Measurements from ENCODE around the gene CAPN1.

DNA sequence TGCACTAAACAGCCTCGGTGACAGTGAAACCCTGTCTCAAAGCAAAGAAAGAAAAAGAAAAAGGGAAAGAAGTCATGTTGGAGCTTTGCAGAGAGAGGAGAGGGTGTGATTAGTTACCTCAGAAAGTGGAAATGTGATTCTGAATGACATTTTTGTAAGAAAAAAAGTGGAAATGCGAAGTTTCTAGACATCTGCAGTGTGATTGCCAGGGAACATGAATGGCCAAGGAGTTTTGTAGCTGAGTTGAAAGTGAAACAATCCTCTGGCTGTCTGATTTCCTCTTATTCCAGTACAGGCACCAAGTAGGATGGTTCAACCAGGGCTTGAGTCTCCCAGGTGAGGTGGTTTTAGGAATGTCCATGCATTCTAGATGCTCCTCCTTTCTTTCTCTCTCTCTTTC lies 29.6 kb upstream of the CAPN1 start:
- TF ChIP-seq, protein P1, sequence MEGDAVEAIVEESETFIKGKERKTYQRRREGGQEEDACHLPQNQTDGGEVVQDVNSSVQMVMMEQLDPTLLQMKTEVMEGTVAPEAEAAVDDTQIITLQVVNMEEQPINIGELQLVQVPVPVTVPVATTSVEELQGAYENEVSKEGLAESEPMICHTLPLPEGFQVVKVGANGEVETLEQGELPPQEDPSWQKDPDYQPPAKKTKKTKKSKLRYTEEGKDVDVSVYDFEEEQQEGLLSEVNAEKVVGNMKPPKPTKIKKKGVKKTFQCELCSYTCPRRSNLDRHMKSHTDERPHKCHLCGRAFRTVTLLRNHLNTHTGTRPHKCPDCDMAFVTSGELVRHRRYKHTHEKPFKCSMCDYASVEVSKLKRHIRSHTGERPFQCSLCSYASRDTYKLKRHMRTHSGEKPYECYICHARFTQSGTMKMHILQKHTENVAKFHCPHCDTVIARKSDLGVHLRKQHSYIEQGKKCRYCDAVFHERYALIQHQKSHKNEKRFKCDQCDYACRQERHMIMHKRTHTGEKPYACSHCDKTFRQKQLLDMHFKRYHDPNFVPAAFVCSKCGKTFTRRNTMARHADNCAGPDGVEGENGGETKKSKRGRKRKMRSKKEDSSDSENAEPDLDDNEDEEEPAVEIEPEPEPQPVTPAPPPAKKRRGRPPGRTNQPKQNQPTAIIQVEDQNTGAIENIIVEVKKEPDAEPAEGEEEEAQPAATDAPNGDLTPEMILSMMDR (IDR thresholded peaks at IDR 0.05), result no peak
- TF ChIP-seq POLR2AphosphoS5 (IDR thresholded peaks at IDR 0.05; ENCODE audit: low read depth, low read length) (no peak), SIN3A (IDR thresholded peaks at IDR 0.05; ENCODE audit: borderline replicate concordance, insufficient read depth, low read depth, low read length) (no peak), TCF7L2 (IDR thresholded peaks at IDR 0.05; ENCODE audit: low read depth, low read length) (no peak)
- TF ChIP-seq, protein P2, sequence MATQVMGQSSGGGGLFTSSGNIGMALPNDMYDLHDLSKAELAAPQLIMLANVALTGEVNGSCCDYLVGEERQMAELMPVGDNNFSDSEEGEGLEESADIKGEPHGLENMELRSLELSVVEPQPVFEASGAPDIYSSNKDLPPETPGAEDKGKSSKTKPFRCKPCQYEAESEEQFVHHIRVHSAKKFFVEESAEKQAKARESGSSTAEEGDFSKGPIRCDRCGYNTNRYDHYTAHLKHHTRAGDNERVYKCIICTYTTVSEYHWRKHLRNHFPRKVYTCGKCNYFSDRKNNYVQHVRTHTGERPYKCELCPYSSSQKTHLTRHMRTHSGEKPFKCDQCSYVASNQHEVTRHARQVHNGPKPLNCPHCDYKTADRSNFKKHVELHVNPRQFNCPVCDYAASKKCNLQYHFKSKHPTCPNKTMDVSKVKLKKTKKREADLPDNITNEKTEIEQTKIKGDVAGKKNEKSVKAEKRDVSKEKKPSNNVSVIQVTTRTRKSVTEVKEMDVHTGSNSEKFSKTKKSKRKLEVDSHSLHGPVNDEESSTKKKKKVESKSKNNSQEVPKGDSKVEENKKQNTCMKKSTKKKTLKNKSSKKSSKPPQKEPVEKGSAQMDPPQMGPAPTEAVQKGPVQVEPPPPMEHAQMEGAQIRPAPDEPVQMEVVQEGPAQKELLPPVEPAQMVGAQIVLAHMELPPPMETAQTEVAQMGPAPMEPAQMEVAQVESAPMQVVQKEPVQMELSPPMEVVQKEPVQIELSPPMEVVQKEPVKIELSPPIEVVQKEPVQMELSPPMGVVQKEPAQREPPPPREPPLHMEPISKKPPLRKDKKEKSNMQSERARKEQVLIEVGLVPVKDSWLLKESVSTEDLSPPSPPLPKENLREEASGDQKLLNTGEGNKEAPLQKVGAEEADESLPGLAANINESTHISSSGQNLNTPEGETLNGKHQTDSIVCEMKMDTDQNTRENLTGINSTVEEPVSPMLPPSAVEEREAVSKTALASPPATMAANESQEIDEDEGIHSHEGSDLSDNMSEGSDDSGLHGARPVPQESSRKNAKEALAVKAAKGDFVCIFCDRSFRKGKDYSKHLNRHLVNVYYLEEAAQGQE (IDR thresholded peaks at IDR 0.05; ENCODE audit: insufficient read depth in 1 of 2, low read depth in 2 of 2, low read length in 1 of 2), result no peak

Data from Panc1 (cell line).